Skin of body (tissue), 2 donors: ENCODE results near the gene HERC6. TPM values are rescaled to one million over a fixed set of nuclear protein-coding genes. Genes with fewer than 3 reads are reported as not detected.
"Not testable (repeated sequence)": the region's sequence is repeated elsewhere in the genome, so short reads cannot be mapped to it uniquely, and the experiment has no call there.

Experiments used
- DNase-seq: peaks from one replicate; lab custom pipeline; 2025; lab: John Stamatoyannopoulos, UW
- total RNA-seq: library from RNA; depleted of rRNA; stranded (reverse); fragments of >200 nt; gene quantifications from one replicate; pipeline ENCODE4 v1.2.3, GENCODE V29; 2014

The HERC6 gene
- total RNA-seq, 1 donor from 2014 or later, result 4.9 TPM

GRCh38 chr4:88446124-88446523 lies 67.5 kb downstream of the HERC6 start:
- DNase-seq, result no peak

- no peak for DNase-seq
Observed at GRCh38 chr4:88447371-88448095, 68.9 kb downstream of the HERC6 start.

DNA sequence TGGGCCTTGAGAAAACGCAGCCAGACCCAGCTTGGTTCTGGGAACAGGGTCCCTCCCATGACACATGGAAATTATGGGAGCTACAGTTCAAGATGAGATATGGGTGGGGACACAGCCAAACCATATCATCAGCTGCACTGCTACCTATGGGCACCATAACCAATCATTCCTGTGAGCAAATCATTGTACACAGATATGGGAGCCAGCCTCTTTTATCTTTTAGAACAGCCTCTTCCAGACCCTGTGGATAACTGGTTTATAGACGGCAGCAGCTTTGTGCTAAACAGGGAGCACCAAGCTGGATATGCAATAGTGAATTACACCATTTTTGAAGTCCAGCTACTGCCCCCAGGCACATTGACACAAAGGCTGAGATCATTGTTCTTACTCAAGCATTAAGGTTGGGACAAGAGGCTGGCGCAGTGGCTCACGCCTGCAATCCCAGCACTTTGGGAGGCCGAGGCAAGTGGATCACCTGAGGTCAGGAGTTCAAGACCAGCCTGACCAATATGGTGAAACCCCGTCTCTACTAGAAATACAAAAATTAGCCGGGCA lies 69.6 kb downstream of the HERC6 start:
- not testable (repeated sequence) for DNase-seq

- no peak for DNase-seq
Observed at GRCh38 chr4:88448889-88449288, 70.2 kb downstream of the HERC6 start.

- DNase-seq, result no peak
Observed at GRCh38 chr4:88449290-88449689, 70.6 kb downstream of the HERC6 start.

- DNase-seq, result no peak
Observed at GRCh38 chr4:88451205-88451604, 72.6 kb downstream of the HERC6 start.

- no peak for DNase-seq
Observed at GRCh38 chr4:88452912-88453311, 74.3 kb downstream of the HERC6 start.

- peak; percentile 82 for DNase-seq
Observed at GRCh38 chr4:88456670-88457306, 78.1 kb downstream of the HERC6 start, which contains the start of gene HERC5. TSS of gene HERC5 (plus strand) at chr4:88457119. CDS start at chr4:88457270, 151 bp downstream.

DNA sequence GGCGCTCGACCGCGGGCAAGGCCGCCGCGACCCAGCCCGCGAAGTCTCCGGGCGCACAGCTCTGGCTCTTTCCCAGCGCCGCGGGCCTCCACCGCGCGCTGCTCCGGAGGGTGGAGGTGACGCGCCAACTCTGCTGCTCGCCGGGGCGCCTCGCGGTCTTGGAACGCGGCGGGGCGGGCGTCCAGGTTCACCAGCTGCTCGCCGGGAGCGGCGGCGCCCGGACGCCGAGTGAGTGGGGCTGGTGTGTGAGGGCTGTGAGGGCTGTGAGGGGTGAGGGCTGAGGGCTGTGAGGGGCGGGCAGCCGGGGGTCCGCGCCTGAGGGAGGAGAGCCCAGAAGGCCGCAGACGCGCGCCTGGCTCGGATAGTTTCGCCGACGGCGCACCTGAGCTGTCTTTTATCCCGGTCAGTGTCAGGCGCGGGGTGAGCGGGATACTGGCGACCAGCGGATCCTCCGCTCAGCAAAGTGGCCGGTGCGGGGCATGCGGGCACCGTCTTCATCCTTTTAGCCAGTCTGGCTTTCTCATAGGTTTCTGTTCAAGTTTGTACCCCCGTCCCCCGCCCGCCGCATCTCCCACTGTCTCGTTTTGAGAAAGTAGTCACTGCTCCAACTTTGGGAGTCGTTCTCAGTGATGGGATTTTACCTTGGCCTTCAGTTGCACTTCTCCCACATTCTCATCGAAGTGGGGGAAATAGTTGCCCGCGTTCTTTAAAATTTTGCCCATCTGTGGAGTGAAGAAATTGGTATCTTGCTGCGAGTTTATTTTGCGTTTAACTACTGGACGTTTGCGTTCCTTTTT lies 78.9 kb downstream of the HERC6 start:
- DNase-seq, result no peak

GRCh38 chr4:88458104-88458740 lies 79.6 kb downstream of the HERC6 start:
- DNase-seq, result no peak

DNA sequence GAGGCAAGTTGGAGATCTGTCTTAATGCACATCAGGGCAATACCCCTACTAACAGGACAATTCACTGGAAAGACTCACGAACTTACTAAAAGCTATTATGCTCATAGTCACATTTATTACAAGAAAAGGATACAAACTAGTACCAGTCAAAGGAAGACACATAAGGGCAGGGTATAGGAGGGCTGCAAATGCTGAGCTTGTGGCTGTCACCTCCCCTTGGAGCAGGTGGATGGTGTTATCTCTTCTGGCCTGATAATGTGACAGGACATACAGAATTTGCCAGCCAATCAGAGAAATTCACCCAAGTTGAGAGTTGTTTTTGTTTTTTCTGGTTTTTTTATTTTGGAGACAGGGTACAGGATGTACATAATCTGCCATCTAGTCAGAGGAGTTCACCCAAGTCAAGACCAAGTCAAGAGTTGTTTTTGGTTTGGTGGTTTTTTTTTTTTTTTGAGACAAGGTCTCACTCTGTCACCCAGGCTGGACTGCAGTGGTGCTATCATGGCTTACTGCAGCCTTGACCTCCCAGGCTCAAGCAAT lies 87.1 kb downstream of the HERC6 start:
- DNase-seq, result no peak

- no peak for DNase-seq
Observed at GRCh38 chr4:88467392-88467791, 88.7 kb downstream of the HERC6 start.

- DNase-seq, result no peak
Observed at GRCh38 chr4:88477229-88477860, 98.7 kb downstream of the HERC6 start.

DNA sequence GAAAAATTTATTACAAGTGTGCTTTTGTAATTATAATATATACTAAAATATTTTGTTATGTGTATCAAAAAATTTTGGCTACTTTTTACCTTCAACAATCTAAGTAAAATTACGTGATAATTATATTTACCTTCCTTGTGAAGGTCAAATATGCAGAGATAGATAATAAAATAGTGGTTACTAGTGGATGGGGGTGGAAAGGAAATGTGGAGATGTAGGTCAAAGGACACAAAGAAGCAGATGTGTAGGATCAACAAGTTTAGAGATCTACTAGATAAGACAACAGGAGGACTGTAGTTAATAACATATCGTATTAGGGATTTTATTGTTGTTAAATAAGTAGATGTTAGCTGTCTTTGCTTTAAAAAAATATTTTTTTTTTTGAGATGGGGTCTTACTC lies 99.6 kb downstream of the HERC6 start:
- no peak for DNase-seq

GRCh38 chr4:88481537-88481936 lies 102.9 kb downstream of the HERC6 start:
- no peak for DNase-seq

GRCh38 chr4:88489100-88489761 lies 110.6 kb downstream of the HERC6 start:
- no peak for DNase-seq
